ENCODE data around the gene CNTN5. TPM values are rescaled to one million over a fixed set of nuclear protein-coding genes. Genes with fewer than 3 reads are reported as not detected.
"Not testable (repeated sequence)": the region's sequence is repeated elsewhere in the genome, so short reads cannot be mapped to it uniquely, and the experiment has no call there.

Gene CNTN5
- total RNA-seq, 2 experiments from 2014 or later: not detected

- Mint-ChIP-seq H3K27ac (no peak overlapping the region), H3K4me3 (no peak overlapping the region), H3K36me3 (ENCODE audit: low read depth) (no peaks in the 10 kb centered on the region), H3K27me3 (no peaks in the 10 kb centered on the region), H3K4me1 (ENCODE audit: low read depth) (no peaks in the 10 kb centered on the region), H3K9me3 (peaks cover 13% of the 10 kb centered on the region)
- ATAC-seq (no peak), DNase-seq (no peak)
- CTCF ChIA-PET: no interaction called here
- intact Hi-C loops (cut with micrococcal nuclease): no loop called here
- POLR2A ChIA-PET: no interaction called here
- TF ChIP-seq CTCF (IDR thresholded peaks at IDR 0.05): no peak
These were observed 1252.5 kb downstream of the CNTN5 start for GRCh38 chr11:100273066-100273815.

- H3K27ac Mint-ChIP-seq; H3K4me1 Mint-ChIP-seq (ENCODE audit: low read depth); CTCF ChIA-PET; H3K9me3 Mint-ChIP-seq; ATAC-seq; POLR2A ChIA-PET; H3K36me3 Mint-ChIP-seq (ENCODE audit: low read depth); intact Hi-C loops (cut with micrococcal nuclease); DNase-seq; H3K27me3 Mint-ChIP-seq; H3K4me3 Mint-ChIP-seq: not testable (repeated sequence)
These were observed 1253.7 kb downstream of the CNTN5 start for GRCh38 chr11:100274466-100274865.

- Mint-ChIP-seq H3K4me3 (no peak overlapping the region), H3K4me1 (ENCODE audit: low read depth) (no peaks in the 10 kb centered on the region), H3K27ac (no peak overlapping the region), H3K36me3 (ENCODE audit: low read depth) (no peaks in the 10 kb centered on the region), H3K27me3 (no peaks in the 10 kb centered on the region), H3K9me3 (peaks cover 3% of the 10 kb centered on the region)
- POLR2A ChIA-PET: no interaction called here
- no peak for DNase-seq
- intact Hi-C loops (cut with micrococcal nuclease): no loop called here
- no peak for ATAC-seq
- TF ChIP-seq CTCF (IDR thresholded peaks at IDR 0.05): no peak
- CTCF ChIA-PET: no interaction called here
These were observed 1274.0 kb downstream of the CNTN5 start for GRCh38 chr11:100294748-100295147.

- Mint-ChIP-seq H3K27me3 (no peaks in the 10 kb centered on the region), H3K4me3 (no peak overlapping the region), H3K9me3 (peaks cover 3% of the 10 kb centered on the region), H3K36me3 (ENCODE audit: low read depth) (no peaks in the 10 kb centered on the region), H3K4me1 (ENCODE audit: low read depth) (no peaks in the 10 kb centered on the region), H3K27ac (no peak overlapping the region)
- DNase-seq: no peak
- ATAC-seq: no peak
- no peak for TF ChIP-seq CTCF (IDR thresholded peaks at IDR 0.05)
- ChIA-PET CTCF (no interaction called here), POLR2A (no interaction called here)
- intact Hi-C loops (cut with micrococcal nuclease): no loop called here
These were observed 1275.4 kb downstream of the CNTN5 start for GRCh38 chr11:100296051-100296679.

- no peak for TF ChIP-seq CTCF (IDR thresholded peaks at IDR 0.05)
- intact Hi-C loops (cut with micrococcal nuclease): no loop called here
- Mint-ChIP-seq H3K4me3 (no peak overlapping the region), H3K36me3 (ENCODE audit: low read depth) (no peaks in the 10 kb centered on the region), H3K4me1 (ENCODE audit: low read depth) (no peaks in the 10 kb centered on the region), H3K27ac (no peak overlapping the region), H3K27me3 (no peaks in the 10 kb centered on the region), H3K9me3 (no peaks in the 10 kb centered on the region)
- ChIA-PET CTCF (no interaction called here), POLR2A (no interaction called here)
- DNase-seq: no peak
- no peak for ATAC-seq
These were observed 1276.8 kb downstream of the CNTN5 start for GRCh38 chr11:100297516-100297915.

Measured in activated CD8-positive, alpha-beta T cell treated with anti-CD3 and anti-CD28 coated beads for 36 hours (primary cell).